Lower leg skin (tissue), 4 donors: ENCODE measurements around the gene PORCN. TPM values are rescaled to one million over a fixed set of nuclear protein-coding genes. Genes with fewer than 3 reads are reported as not detected.

ENCODE experiments used
- DNase-seq, 2 donors: peaks; one replicate each; pipeline ENCODE4 v3.0.0-alpha.2; 2019; ENCODE audit warnings: low spot score in 2 of 2
- H3K4me3 ChIP-seq: fragments of 200-600 bp; sonication (generic); 2 replicates; pipeline ENCODE4 v1.5.1; 2017; ENCODE audit warnings: mild to moderate bottlenecking, low read depth; ENCODE audit not compliant: poor library complexity, severe bottlenecking
- POLR2A ChIP-seq, 2 donors: fragments of 450-650 bp; IDR thresholded peaks; one replicate each; pipeline ENCODE4 v1.6.1; 2016 to 2017; ENCODE audit warnings: antibody characterized with exemption in 2 of 2, mild to moderate bottlenecking in 1 of 2, moderate library complexity in 1 of 2
- WGBS, 2 donors: methylation state at CpG; one replicate each; pipeline ENCODE4 v1.1.5; 2018; 5-methylcytosine and 5-hydroxymethylcytosine counted together
- intact Hi-C: fragments of 100-400 bp; cut with DNase I; formaldehyde crosslinking; loops from one replicate; pipeline ENCODE4 v1.15.0; 2023; ENCODE audit warnings: low total_unique reads
- total RNA-seq, 4 donors: library from RNA; depleted of rRNA; stranded (reverse); fragments of >200 nt; gene quantifications; one replicate each; pipeline ENCODE4 v1.1.0, GENCODE V29; 2016
- TF ChIP-seq, protein P1 (sequence below), 3 donors: fragments of 450-650 bp; IDR thresholded peaks; one replicate each; pipeline ENCODE4 v1.5.1; 2016; ENCODE audit warnings: antibody characterized with exemption in 3 of 3, mild to moderate bottlenecking in 3 of 3, moderate library complexity in 2 of 3

Gene PORCN
- total RNA-seq, 4 donors from 2014 or later, result 18.6 to 32.0 (median 23.2) TPM

GRCh38 chrX:48470833-48471118, 38.0 kb upstream of the PORCN start:
- intact Hi-C loops, result no loop called here
- no peak overlapping the region for H3K4me3 ChIP-seq
- WGBS, 2 donors, result 58 to 80% methylated on average over 9 of the region's 9 CpGs
- TF ChIP-seq, protein P1, sequence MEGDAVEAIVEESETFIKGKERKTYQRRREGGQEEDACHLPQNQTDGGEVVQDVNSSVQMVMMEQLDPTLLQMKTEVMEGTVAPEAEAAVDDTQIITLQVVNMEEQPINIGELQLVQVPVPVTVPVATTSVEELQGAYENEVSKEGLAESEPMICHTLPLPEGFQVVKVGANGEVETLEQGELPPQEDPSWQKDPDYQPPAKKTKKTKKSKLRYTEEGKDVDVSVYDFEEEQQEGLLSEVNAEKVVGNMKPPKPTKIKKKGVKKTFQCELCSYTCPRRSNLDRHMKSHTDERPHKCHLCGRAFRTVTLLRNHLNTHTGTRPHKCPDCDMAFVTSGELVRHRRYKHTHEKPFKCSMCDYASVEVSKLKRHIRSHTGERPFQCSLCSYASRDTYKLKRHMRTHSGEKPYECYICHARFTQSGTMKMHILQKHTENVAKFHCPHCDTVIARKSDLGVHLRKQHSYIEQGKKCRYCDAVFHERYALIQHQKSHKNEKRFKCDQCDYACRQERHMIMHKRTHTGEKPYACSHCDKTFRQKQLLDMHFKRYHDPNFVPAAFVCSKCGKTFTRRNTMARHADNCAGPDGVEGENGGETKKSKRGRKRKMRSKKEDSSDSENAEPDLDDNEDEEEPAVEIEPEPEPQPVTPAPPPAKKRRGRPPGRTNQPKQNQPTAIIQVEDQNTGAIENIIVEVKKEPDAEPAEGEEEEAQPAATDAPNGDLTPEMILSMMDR (IDR thresholded peaks at IDR 0.05), result no peak
- no peak for TF ChIP-seq POLR2A (IDR thresholded peaks at IDR 0.05)
- no peak for DNase-seq

- TF ChIP-seq, protein P1 (IDR thresholded peaks at IDR 0.05), result no peak
- TF ChIP-seq POLR2A (IDR thresholded peaks at IDR 0.05), result no peak
- 57 to 64% methylated on average over 8 of the region's 8 CpGs for WGBS, 2 donors
- intact Hi-C loops, result no loop called here
- H3K4me3 ChIP-seq, result no peak overlapping the region
- DNase-seq, result no peak
Measured at GRCh38 chrX:48471504-48471903, 37.3 kb upstream of the PORCN start.

DNA sequence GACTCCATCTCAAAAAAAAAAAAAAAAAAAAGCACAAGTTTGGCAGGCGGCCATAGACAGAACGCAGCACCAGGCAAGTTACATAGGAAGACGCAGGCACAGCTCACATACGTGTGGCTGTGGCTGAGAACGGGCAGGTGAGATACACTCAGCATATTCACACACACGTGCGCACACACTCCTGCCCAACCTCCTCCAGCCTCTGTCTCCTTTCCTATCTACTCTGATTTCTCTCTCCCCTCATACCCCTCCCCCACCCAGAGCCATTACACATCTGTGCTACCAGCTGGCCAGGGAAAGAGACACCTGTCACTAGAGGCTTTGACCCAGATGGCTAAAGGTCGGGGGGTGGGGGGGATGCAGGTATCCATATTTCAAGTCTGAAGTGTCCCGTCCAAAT, 36.6 kb upstream of the PORCN start:
- DNase-seq, result no peak
- 36 to 67% methylated on average over 9 of the region's 9 CpGs for WGBS, 2 donors
- TF ChIP-seq, protein P1 (IDR thresholded peaks at IDR 0.05), result no peak
- no peak for TF ChIP-seq POLR2A (IDR thresholded peaks at IDR 0.05)
- intact Hi-C loops, result no loop called here
- no peak overlapping the region for H3K4me3 ChIP-seq

DNA sequence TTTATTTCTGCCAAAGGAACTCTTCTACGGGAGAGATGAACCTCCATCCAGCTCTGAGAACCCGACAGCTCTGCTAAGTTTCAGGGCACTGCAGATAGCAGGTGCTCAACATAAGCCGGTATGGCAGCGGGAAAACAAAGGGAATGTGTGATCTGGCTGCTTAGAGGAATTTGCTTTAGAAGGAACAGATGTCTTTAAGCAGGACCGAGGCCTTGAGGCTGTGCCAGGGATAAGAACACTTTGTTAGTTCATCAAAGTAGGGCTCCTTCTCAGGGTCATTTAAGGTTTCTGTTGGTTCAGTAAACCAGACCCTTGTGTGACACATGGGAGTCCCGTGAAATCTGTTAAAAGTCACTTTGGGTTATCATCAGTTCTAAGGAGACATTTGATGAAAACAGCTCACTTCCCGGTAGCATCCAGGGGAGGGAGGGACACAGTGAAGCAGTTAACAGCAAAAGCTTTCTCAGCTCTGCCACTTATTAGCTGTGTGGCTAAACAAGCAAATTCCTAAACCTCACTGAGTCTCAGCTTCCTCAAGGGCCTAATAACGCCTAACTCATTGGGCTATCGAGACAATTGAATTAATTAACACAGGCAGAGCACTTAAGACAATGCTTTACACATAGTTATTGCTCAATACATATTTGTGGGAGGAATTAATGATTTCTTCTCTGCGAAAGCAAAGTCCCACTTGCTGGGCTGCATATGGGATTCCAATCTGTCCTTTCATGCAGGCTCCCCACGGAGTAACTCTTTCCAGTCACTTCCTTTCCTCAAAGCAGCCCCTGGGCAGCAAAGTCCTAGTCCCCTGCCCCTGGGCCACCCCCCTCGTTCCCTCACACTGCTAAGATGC, 35.7 kb upstream of the PORCN start:
- no peak for DNase-seq
- intact Hi-C loops, result no loop called here
- 47 to 64% methylated on average over 12 of the region's 12 CpGs for WGBS, 2 donors
- no peak overlapping the region for H3K4me3 ChIP-seq
- TF ChIP-seq, protein P1 (IDR thresholded peaks at IDR 0.05), result no peak
- TF ChIP-seq POLR2A (IDR thresholded peaks at IDR 0.05), result no peak

- DNase-seq, result no peak
- no peak overlapping the region for H3K4me3 ChIP-seq
- TF ChIP-seq, protein P1 (IDR thresholded peaks at IDR 0.05), result no peak
- no peak for TF ChIP-seq POLR2A (IDR thresholded peaks at IDR 0.05)
- WGBS, 2 donors, result 53 to 72% methylated on average over 7 to 9 of the region's 9 CpGs
- intact Hi-C loops, result no loop called here
Measured at GRCh38 chrX:48473704-48473990, 35.1 kb upstream of the PORCN start.

DNA sequence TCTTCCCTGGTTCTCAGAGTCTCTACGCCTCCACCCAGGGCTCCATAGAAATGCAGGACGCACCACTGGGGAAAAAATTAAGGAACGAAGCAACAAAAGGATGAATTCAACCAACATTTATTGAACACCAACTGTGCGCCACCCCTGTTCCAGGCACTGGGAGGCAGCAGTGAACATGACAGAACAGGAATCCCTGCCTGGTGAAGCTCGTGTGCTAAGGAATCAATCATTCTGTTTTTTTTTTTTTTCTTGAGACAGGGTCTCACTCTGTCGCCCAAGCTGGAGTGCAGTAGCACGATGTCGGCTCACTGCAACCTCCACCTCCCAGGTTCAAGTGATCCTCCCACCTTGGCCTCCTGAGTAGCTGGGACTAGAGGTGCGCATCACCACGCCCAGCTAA, 34.7 kb upstream of the PORCN start:
- DNase-seq, result no peak
- intact Hi-C loops, result no loop called here
- no peak overlapping the region for H3K4me3 ChIP-seq
- WGBS, 2 donors, result 32 to 72% methylated on average over 10 of the region's 10 CpGs
- TF ChIP-seq POLR2A (IDR thresholded peaks at IDR 0.05), result no peak
- TF ChIP-seq, protein P1 (IDR thresholded peaks at IDR 0.05), result no peak
